PC-3 (cell line): Measurements from ENCODE around the gene L1CAM. TPM values are rescaled to one million over a fixed set of nuclear protein-coding genes. Genes with fewer than 3 reads are reported as not detected.

Experiments
- ATAC-seq: fragments of 200-7000 bp; cut with Tn5 transposase; 2 replicates; pipeline ENCODE4 v1.9.1; 2020; ENCODE audit warnings: mild to moderate bottlenecking, moderate library complexity
- BruUV-seq: library from RNA; stranded (reverse); fragments of 400-500 nt; replicated peaks from 2 replicates; lab custom pipeline; 2021; lab: Mats Ljungman, UMichigan
- CTCF ChIA-PET: fragments of 300-600 bp; sonication (Branson Sonifier 250); formaldehyde crosslinking; loops from one replicate; lab custom pipeline; 2022; ENCODE audit warnings: antibody characterized with exemption; lab: Charles Lee
- POLR2A ChIA-PET: fragments of 300-600 bp; sonication (Branson Sonifier 250); formaldehyde crosslinking; loops from one replicate; lab custom pipeline; 2022; ENCODE audit warnings: antibody characterized with exemption; ENCODE audit not compliant: unreplicated experiment; lab: Charles Lee
- DNase-seq: peaks from one replicate; pipeline ENCODE4 v3.0.0-alpha.2; 2015
- H2AFZ ChIP-seq: fragments of 300-600 bp; sonication (generic); 2 replicates; pipeline ENCODE4 v1.6.0; 2016; ENCODE audit warnings: antibody characterized with exemption, low read length
- H3F3A ChIP-seq: fragments of 300-600 bp; sonication (generic); one replicate; pipeline ENCODE4 v1.6.0; 2017; ENCODE audit warnings: antibody characterized with exemption, low read length, control low read depth, mild to moderate bottlenecking; ENCODE audit not compliant: unreplicated experiment
- H3K27ac ChIP-seq: fragments of 300-600 bp; sonication (generic); 2 replicates; pipeline ENCODE4 v1.5.1; 2016; ENCODE audit warnings: mild to moderate bottlenecking, low read length
- H3K27me3 ChIP-seq: fragments of 300-600 bp; sonication (generic); 2 replicates; pipeline ENCODE4 v1.6.1; 2016; ENCODE audit warnings: low read length, mixed read lengths
- H3K36me3 ChIP-seq: fragments of 300-600 bp; sonication (generic); 2 replicates; pipeline ENCODE4 v1.6.1; 2016; ENCODE audit warnings: low read depth, mixed run types, low read length, mixed read lengths
- H3K4me1 ChIP-seq: fragments of 300-600 bp; sonication (generic); 2 replicates; pipeline ENCODE4 v1.5.1; 2016; ENCODE audit warnings: low read length; ENCODE audit not compliant: insufficient read depth
- H3K4me2 ChIP-seq: fragments of 300-600 bp; sonication (generic); 2 replicates; pipeline ENCODE4 v1.6.0; 2016; ENCODE audit warnings: low read length
- H3K4me3 ChIP-seq: fragments of 300-600 bp; sonication (generic); 2 replicates; pipeline ENCODE4 v1.5.1; 2016; ENCODE audit warnings: mild to moderate bottlenecking, low read length, mixed read lengths
- H3K79me2 ChIP-seq: fragments of 300-600 bp; sonication (generic); 2 replicates; pipeline ENCODE4 v1.6.1; 2017; ENCODE audit warnings: low read length, mixed read lengths
- H3K9ac ChIP-seq: fragments of 300-600 bp; sonication (generic); 2 replicates; pipeline ENCODE4 v1.6.0; 2016; ENCODE audit warnings: mild to moderate bottlenecking, low read length
- H3K9me2 ChIP-seq: fragments of 300-600 bp; sonication (generic); replicated peaks from 2 replicates; pipeline ENCODE4 v1.6.1; 2016; ENCODE audit warnings: mixed run types, low read length, mixed read lengths
- H3K9me3 ChIP-seq: fragments of 300-600 bp; sonication (generic); 2 replicates; pipeline ENCODE4 v1.6.1; 2016; ENCODE audit warnings: low read length, mixed read lengths
- H4K20me1 ChIP-seq: fragments of 300-600 bp; sonication (generic); 2 replicates; pipeline ENCODE4 v1.6.1; 2016; ENCODE audit warnings: low read length, mixed read lengths
- EZH2 ChIP-seq: fragments of 300-600 bp; sonication (generic); IDR thresholded peaks from one replicate; pipeline ENCODE4 v1.6.1; 2017; ENCODE audit warnings: antibody characterized with exemption, mild to moderate bottlenecking, low read length; ENCODE audit not compliant: unreplicated experiment
- EZH2phosphoT487 ChIP-seq: fragments of 300-600 bp; sonication (generic); IDR thresholded peaks from 2 replicates; pipeline ENCODE4 v1.6.1; 2018; ENCODE audit warnings: mild to moderate bottlenecking, antibody characterized with exemption, low read length, borderline replicate concordance
- intact Hi-C: fragments of 100-400 bp; cut with micrococcal nuclease; formaldehyde crosslinking; loops from 2 replicates; pipeline ENCODE4 v1.9.0; 2023
- total RNA-seq: library from RNA; depleted of rRNA; stranded (reverse); fragments of >200 nt; gene quantifications from 2 replicates; pipeline ENCODE4 v1.2.3, GENCODE V29; 2014
- TF ChIP-seq, protein P1 (sequence below): fragments of 300-600 bp; sonication (generic); conservative IDR thresholded peaks from 2 replicates; pipeline ENCODE4 v1.5.1; 2017; ENCODE audit warnings: antibody characterized with exemption, low read depth, mild to moderate bottlenecking, low read length

L1CAM gene
- total RNA-seq, 1 experiment from 2014 or later, result 5.2 TPM

DNA sequence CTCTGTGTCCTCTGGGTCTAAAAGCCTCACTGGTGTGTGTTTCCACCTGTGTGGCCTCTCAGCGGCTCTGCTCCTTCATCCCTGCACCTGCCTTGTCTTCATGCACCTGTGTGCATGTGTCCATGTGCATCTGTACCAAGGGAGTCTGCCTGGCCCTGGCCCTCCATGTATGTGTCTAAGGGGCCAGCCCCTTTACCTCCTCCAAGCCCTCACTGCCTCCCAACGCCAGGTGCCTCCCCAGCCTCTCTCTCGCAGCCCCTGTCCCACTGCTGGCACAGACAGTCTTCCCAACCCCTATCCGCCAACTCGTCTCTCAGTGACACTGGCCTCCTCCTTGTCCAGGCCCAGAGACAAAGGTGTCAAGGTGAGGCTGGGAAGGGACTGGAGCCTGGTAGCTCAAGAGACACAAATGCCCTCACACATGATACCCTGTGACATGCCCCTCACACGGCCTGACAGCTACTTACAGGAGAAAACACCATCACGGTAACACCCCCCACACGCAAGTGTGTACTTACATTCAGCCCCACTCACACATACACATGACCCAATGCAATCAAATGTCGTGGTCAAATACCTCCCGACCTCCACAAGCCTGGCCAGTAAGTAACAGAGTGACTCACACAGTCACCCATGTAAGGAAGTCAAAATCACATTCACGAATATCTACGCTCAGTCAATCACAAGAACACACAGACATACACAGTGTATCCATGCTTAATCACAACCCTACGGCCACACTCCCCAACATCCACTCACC lies 11.4 kb downstream of the L1CAM start:
- Histone ChIP-seq H3K9me3 (no peaks in the 10 kb centered on the region), H2AFZ (no peak overlapping the region), H3K9ac (no peak overlapping the region), H3K4me1 (no peaks in the 10 kb centered on the region), H3K4me3 (no peak overlapping the region), H3K79me2 (no peaks in the 10 kb centered on the region), H3K4me2 (no peak overlapping the region), H3K27me3 (no peaks in the 10 kb centered on the region), H4K20me1 (no peaks in the 10 kb centered on the region), H3K27ac (no peak overlapping the region), H3F3A (no peaks in the 10 kb centered on the region), H3K9me2 (no peaks in the 10 kb centered on the region), H3K36me3 (no peaks in the 10 kb centered on the region)
- ATAC-seq (no peak), DNase-seq (no peak)
- intact Hi-C loops, result no loop called here
- POLR2A ChIA-PET, result no interaction called here
- BruUV-seq, result no TSS peak
- CTCF ChIA-PET, result no interaction called here
- no peak for TF ChIP-seq EZH2phosphoT487
- TF ChIP-seq EZH2, result no peak
- TF ChIP-seq, protein P1, sequence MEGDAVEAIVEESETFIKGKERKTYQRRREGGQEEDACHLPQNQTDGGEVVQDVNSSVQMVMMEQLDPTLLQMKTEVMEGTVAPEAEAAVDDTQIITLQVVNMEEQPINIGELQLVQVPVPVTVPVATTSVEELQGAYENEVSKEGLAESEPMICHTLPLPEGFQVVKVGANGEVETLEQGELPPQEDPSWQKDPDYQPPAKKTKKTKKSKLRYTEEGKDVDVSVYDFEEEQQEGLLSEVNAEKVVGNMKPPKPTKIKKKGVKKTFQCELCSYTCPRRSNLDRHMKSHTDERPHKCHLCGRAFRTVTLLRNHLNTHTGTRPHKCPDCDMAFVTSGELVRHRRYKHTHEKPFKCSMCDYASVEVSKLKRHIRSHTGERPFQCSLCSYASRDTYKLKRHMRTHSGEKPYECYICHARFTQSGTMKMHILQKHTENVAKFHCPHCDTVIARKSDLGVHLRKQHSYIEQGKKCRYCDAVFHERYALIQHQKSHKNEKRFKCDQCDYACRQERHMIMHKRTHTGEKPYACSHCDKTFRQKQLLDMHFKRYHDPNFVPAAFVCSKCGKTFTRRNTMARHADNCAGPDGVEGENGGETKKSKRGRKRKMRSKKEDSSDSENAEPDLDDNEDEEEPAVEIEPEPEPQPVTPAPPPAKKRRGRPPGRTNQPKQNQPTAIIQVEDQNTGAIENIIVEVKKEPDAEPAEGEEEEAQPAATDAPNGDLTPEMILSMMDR, result no peak

DNA sequence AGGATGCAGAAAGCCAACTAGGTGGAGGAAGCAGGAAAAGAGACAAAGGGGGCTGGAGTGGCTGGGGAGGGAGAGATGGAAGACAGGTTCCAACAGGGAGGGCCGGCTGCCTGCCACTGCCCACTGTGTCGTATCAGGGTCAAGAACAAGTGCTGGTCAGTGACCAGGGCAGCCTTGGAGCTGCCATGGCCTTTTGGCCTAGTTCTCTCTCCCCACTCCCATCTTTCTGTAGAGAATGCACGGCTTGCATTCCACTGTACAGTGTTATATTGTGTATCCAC lies 11.9 kb downstream of the L1CAM start:
- H3F3A ChIP-seq, result no peaks in the 10 kb centered on the region
- H3K79me2 ChIP-seq, result no peaks in the 10 kb centered on the region
- ChIA-PET POLR2A (no interaction called here), CTCF (no interaction called here)
- intact Hi-C loops, result no loop called here
- H3K4me1 ChIP-seq, result no peaks in the 10 kb centered on the region
- H3K27ac ChIP-seq, result no peak overlapping the region
- no peaks in the 10 kb centered on the region for H3K9me2 ChIP-seq
- H4K20me1 ChIP-seq, result no peaks in the 10 kb centered on the region
- no peak overlapping the region for H3K4me2 ChIP-seq
- no peaks in the 10 kb centered on the region for H3K27me3 ChIP-seq
- ATAC-seq (no peak), DNase-seq (no peak)
- H3K4me3 ChIP-seq, result no peak overlapping the region
- H2AFZ ChIP-seq, result no peak overlapping the region
- BruUV-seq, result no TSS peak
- TF ChIP-seq, protein P1, result no peak
- TF ChIP-seq EZH2phosphoT487 (no peak), EZH2 (no peak)
- H3K36me3 ChIP-seq, result no peaks in the 10 kb centered on the region
- H3K9me3 ChIP-seq, result no peaks in the 10 kb centered on the region
- H3K9ac ChIP-seq, result no peak overlapping the region

DNA sequence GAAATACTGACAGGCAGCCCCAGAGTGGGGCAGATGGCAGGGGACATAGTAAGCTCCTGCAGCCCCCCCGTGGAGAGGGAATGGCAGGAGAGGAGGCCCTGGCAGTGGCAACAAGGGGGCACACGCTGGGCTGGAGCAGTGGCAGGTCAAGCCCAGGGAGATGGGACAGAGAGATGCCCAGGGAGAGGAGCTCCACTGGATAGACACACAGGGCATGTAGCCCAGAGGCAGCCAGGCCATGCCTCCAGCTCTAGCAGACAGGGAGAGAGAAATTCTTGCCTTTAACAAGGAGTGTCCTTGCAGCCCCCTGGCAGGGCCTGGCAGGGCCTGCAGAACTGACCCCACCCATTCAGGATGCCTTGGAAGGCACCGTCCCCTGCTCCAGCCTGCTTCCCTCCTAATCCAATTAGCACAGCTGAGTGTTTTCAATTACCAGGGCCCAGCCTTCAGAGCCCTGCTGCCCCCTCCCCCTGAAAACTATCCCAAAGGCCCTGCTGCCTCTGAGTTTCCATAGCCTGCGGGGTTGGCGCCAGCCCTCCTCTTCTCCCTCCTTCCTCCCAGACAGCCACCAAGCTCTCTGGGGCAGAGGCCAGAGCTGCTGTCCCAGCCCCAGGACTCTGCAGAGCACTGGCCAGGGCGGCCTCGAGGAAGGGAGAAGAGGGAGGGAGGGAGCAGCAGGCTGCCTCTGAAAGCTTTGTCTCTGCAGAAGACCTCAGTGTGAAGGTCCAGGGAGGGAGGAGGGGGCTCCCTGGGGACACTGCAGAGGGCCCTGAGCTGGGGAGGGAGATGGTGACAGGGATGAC lies 12.5 kb downstream of the L1CAM start:
- ChIA-PET POLR2A (no interaction called here), CTCF (no interaction called here)
- H3K4me2 ChIP-seq, result no peak overlapping the region
- no peak for ATAC-seq
- H3K9me3 ChIP-seq, result no peaks in the 10 kb centered on the region
- H3K9me2 ChIP-seq, result no peaks in the 10 kb centered on the region
- no peaks in the 10 kb centered on the region for H3K79me2 ChIP-seq
- no peak overlapping the region for H3K27ac ChIP-seq
- no TSS peak for BruUV-seq
- no peak for DNase-seq
- H2AFZ ChIP-seq, result no peak overlapping the region
- TF ChIP-seq, protein P1, result no peak
- TF ChIP-seq EZH2 (no peak), EZH2phosphoT487 (no peak)
- H4K20me1 ChIP-seq, result no peaks in the 10 kb centered on the region
- intact Hi-C loops, result no loop called here
- no peaks in the 10 kb centered on the region for H3K4me1 ChIP-seq
- no peaks in the 10 kb centered on the region for H3K36me3 ChIP-seq
- no peak overlapping the region for H3K9ac ChIP-seq
- no peaks in the 10 kb centered on the region for H3F3A ChIP-seq
- H3K27me3 ChIP-seq, result no peaks in the 10 kb centered on the region
- H3K4me3 ChIP-seq, result no peak overlapping the region
